ENCODE results near the gene HEXIM2.

DNA sequence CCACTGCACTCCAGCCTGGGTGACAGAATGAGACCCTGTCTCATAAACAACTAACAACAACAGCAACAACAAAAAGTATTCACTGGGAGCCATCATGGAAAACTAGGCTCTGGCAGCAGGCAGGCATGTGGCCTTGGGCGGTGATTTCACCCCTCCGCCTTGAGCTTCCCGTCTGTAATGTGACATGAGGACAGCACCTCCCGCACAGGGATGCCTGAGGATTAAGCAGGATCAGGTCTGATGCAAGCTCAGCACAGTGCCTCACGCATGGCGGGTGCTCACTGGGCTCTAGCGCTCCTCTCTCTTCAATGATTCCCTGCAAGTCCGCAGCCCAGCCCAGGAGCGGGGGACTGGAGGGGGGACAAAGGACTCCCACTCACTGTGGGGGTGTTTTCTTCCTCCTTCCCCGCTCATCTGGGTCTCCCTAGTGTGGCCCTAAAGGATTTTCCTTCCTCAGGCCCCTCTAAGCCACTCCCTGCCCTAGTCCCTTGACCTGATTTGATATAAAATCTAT lies 32.2 kb upstream of the HEXIM2 start:
- TF ChIP-seq POLR2A (IDR thresholded peaks at IDR 0.05; ENCODE audit: insufficient read depth in 1 of 2, low read depth in 2 of 2, low read length in 2 of 2), result peak in 1 of 2 experiments; percentile 43; a peak in 1 of 4 replicates
- TF ChIP-seq, protein P1, sequence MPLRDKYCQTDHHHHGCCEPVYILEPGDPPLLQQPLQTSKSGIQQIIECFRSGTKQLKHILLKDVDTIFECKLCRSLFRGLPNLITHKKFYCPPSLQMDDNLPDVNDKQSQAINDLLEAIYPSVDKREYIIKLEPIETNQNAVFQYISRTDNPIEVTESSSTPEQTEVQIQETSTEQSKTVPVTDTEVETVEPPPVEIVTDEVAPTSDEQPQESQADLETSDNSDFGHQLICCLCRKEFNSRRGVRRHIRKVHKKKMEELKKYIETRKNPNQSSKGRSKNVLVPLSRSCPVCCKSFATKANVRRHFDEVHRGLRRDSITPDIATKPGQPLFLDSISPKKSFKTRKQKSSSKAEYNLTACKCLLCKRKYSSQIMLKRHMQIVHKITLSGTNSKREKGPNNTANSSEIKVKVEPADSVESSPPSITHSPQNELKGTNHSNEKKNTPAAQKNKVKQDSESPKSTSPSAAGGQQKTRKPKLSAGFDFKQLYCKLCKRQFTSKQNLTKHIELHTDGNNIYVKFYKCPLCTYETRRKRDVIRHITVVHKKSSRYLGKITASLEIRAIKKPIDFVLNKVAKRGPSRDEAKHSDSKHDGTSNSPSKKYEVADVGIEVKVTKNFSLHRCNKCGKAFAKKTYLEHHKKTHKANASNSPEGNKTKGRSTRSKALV (CRISPR knock-in tag; IDR thresholded peaks at IDR 0.05), result no peak
- no peak for TF ChIP-seq ZNF484 (CRISPR knock-in tag; IDR thresholded peaks at IDR 0.05; ENCODE audit: borderline replicate concordance, low read depth)
- no peak; the same call in 1 of the 2 replicates for TF ChIP-seq TARDBP (CRISPR knock-in tag; IDR thresholded peaks at IDR 0.05)
- no peak for TF ChIP-seq SMARCE1 (IDR thresholded peaks at IDR 0.05; ENCODE audit: borderline replicate concordance)
- TF ChIP-seq HNRNPH1 (optimal IDR thresholded peaks at IDR 0.05; ENCODE audit: low read depth, low read length), result no peak
- TF ChIP-seq, protein P2, sequence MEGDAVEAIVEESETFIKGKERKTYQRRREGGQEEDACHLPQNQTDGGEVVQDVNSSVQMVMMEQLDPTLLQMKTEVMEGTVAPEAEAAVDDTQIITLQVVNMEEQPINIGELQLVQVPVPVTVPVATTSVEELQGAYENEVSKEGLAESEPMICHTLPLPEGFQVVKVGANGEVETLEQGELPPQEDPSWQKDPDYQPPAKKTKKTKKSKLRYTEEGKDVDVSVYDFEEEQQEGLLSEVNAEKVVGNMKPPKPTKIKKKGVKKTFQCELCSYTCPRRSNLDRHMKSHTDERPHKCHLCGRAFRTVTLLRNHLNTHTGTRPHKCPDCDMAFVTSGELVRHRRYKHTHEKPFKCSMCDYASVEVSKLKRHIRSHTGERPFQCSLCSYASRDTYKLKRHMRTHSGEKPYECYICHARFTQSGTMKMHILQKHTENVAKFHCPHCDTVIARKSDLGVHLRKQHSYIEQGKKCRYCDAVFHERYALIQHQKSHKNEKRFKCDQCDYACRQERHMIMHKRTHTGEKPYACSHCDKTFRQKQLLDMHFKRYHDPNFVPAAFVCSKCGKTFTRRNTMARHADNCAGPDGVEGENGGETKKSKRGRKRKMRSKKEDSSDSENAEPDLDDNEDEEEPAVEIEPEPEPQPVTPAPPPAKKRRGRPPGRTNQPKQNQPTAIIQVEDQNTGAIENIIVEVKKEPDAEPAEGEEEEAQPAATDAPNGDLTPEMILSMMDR (CRISPR knock-in tag; IDR thresholded peaks at IDR 0.05), result no peak
